Measurements from ENCODE around the gene PLS3. TPM values are rescaled to one million over a fixed set of nuclear protein-coding genes. Genes with fewer than 3 reads are reported as not detected.

The PLS3 gene
- total RNA-seq, 1 donor from 2014 or later: 417 TPM

DNA sequence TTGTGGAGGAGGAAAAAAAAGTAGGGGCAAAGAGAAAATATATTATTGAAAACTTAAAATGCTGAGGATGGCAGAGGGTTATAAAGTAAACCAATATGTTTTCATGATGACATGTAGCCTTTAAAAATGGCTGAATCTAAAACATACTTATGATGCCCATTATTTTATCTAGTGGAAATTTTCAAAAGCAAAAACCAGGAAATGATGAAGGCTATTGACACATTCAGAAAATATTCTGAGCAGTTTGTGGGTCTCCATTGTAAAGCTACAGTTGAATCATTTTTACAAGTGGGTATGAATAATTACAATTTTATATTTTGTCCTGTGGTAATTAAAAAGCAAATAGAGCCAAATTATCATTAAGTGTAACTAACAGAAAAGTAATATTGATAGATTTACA is 10.7 kb downstream of the PLS3 start:
- H3K4me3 Mint-ChIP-seq: no peak overlapping the region
- no peak for DNase-seq (ENCODE audit: low spot score in 2 of 2, unreplicated experiment in 2 of 2)
- no peak overlapping the region for H3K27ac Mint-ChIP-seq
- H3K36me3 Mint-ChIP-seq: peaks cover 24% of the 10 kb centered on the region
- TF ChIP-seq, protein P1, sequence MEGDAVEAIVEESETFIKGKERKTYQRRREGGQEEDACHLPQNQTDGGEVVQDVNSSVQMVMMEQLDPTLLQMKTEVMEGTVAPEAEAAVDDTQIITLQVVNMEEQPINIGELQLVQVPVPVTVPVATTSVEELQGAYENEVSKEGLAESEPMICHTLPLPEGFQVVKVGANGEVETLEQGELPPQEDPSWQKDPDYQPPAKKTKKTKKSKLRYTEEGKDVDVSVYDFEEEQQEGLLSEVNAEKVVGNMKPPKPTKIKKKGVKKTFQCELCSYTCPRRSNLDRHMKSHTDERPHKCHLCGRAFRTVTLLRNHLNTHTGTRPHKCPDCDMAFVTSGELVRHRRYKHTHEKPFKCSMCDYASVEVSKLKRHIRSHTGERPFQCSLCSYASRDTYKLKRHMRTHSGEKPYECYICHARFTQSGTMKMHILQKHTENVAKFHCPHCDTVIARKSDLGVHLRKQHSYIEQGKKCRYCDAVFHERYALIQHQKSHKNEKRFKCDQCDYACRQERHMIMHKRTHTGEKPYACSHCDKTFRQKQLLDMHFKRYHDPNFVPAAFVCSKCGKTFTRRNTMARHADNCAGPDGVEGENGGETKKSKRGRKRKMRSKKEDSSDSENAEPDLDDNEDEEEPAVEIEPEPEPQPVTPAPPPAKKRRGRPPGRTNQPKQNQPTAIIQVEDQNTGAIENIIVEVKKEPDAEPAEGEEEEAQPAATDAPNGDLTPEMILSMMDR (IDR thresholded peaks at IDR 0.05; ENCODE audit: unreplicated experiment): no peak
- no peaks in the 10 kb centered on the region for H3K9me3 Mint-ChIP-seq
- no peaks in the 10 kb centered on the region for H3K27me3 Mint-ChIP-seq (ENCODE audit: low read depth)
- H3K4me1 Mint-ChIP-seq: peaks cover 10% of the 10 kb centered on the region

- Mint-ChIP-seq H3K27ac (no peak overlapping the region), H3K9me3 (peaks cover 5% of the 10 kb centered on the region), H3K4me3 (no peak overlapping the region), H3K36me3 (peaks cover 30% of the 10 kb centered on the region), H3K4me1 (peaks cover 4% of the 10 kb centered on the region), H3K27me3 (ENCODE audit: low read depth) (no peaks in the 10 kb centered on the region)
- no peak for DNase-seq (ENCODE audit: low spot score in 2 of 2, unreplicated experiment in 2 of 2)
- TF ChIP-seq, protein P1 (IDR thresholded peaks at IDR 0.05; ENCODE audit: unreplicated experiment): no peak
Observed at GRCh38 chrX:115573185-115573584, 12.2 kb downstream of the PLS3 start.

DNA sequence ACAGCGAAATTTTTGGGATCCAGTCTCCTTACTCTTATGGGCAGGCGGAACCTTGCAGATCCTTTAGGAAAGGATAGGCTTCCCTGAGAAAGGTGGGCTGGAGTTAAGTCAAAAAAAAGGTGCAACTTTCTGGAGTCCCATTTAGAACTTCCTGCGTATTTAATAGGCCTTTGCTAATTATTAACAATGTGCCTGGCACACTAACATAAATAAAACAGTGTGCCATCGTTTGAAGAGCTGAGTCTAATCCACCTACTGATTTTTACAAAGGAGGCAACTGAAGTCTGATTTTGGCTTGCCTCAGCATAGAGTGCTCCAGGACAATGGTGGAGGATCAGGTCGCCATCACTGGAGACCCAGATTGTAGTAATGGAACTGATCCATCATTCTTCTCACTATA is 15.7 kb downstream of the PLS3 start:
- Mint-ChIP-seq H3K4me1 (peaks cover 15% of the 10 kb centered on the region), H3K27me3 (ENCODE audit: low read depth) (no peaks in the 10 kb centered on the region)

GRCh38 chrX:115579327-115579726 is 18.4 kb downstream of the PLS3 start:
- Mint-ChIP-seq H3K4me1 (peaks cover 42% of the 10 kb centered on the region), H3K27ac (no peak overlapping the region)
- DNase-seq (ENCODE audit: low spot score in 2 of 2, unreplicated experiment in 2 of 2): no peak

More for the DNA sequence above, 15.7 kb downstream of the PLS3 start:
- TF ChIP-seq, protein P1 (IDR thresholded peaks at IDR 0.05; ENCODE audit: unreplicated experiment): no peak
- Mint-ChIP-seq H3K4me3 (no peak overlapping the region), H3K36me3 (peaks cover 39% of the 10 kb centered on the region), H3K27ac (no peak overlapping the region), H3K9me3 (peaks cover 6% of the 10 kb centered on the region)
- no peak for DNase-seq (ENCODE audit: low spot score in 2 of 2, unreplicated experiment in 2 of 2)

DNA sequence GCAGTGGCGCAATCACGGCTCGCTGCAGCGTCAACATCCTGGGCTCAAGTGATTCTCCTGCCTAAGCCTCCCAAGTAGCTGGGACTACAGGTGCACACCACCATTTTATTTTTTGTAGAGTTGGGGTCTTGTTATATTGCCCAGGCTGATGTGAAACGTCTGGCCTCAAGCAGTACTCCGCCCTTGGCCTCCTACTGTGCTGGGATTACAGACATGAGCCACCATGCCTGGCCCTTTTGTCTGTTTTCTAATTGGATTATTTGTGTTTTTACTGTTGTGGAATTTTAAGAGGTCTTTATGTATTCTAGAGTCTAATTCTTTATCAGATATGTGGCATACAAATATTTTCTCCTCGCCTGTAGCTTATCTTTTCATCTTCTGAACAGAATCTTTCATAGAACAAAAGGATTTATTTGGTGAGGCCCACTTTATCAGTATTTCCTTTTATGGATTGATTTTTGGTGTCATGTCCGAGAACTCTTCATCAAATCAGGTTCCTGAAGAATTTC is 18.9 kb downstream of the PLS3 start:
- no peaks in the 10 kb centered on the region for H3K27me3 Mint-ChIP-seq (ENCODE audit: low read depth)
- DNase-seq (ENCODE audit: low spot score in 2 of 2, unreplicated experiment in 2 of 2): no peak
- H3K4me3 Mint-ChIP-seq: no peak overlapping the region
- TF ChIP-seq, protein P1 (IDR thresholded peaks at IDR 0.05; ENCODE audit: unreplicated experiment): no peak
- H3K4me1 Mint-ChIP-seq: peaks cover 47% of the 10 kb centered on the region
- peaks cover 6% of the 10 kb centered on the region for H3K9me3 Mint-ChIP-seq
- H3K27ac Mint-ChIP-seq: peak overlapping the region; percentile 74
- peaks cover 36% of the 10 kb centered on the region for H3K36me3 Mint-ChIP-seq

More at GRCh38 chrX:115579327-115579726, 18.4 kb downstream of the PLS3 start:
- H3K27me3 Mint-ChIP-seq (ENCODE audit: low read depth): no peaks in the 10 kb centered on the region
- no peak overlapping the region for H3K4me3 Mint-ChIP-seq
- TF ChIP-seq, protein P1 (IDR thresholded peaks at IDR 0.05; ENCODE audit: unreplicated experiment): no peak
- peaks cover 39% of the 10 kb centered on the region for H3K36me3 Mint-ChIP-seq
- peaks cover 6% of the 10 kb centered on the region for H3K9me3 Mint-ChIP-seq

Data from mesothelial cell of epicardium (in vitro differentiated cells).